Prostate gland (tissue), 2 donors: ENCODE measurements around the gene ZBTB7B. TPM values are rescaled to one million over a fixed set of nuclear protein-coding genes. Genes with fewer than 3 reads are reported as not detected.
A peak's percentile ranks its signal among the peaks of the same experiment; 100 is the strongest.

Experiments used
- DNase-seq: peaks from one replicate; pipeline ENCODE4 v3.0.0-alpha.2; 2019; ENCODE audit warnings: low spot score
- H3K27ac ChIP-seq, 2 donors: fragments of 200-600 bp; sonication (generic); 2 replicates each; pipeline ENCODE4 v1.5.1; 2017 to 2019
- H3K27me3 ChIP-seq: fragments of 200-600 bp; sonication (generic); replicated peaks from 2 replicates; pipeline ENCODE4 v1.5.1; 2019; ENCODE audit not compliant: insufficient read depth
- H3K36me3 ChIP-seq, 2 donors: fragments of 200-600 bp; sonication (generic); 1 replicate in 1 of 2; 2 replicates in 1 of 2; pipeline versions ENCODE4 v1.5.1 to v1.8.1; 2017 to 2019
- H3K4me1 ChIP-seq: fragments of 200-600 bp; sonication (generic); replicated peaks from 2 replicates; pipeline ENCODE4 v1.5.1; 2019
- H3K4me3 ChIP-seq, 2 donors: fragments of 200-600 bp; sonication (generic); 2 replicates each; pipeline ENCODE4 v1.5.1; 2017 to 2019
- H3K9me3 ChIP-seq: fragments of 200-600 bp; sonication (generic); 2 replicates; pipeline ENCODE4 v1.5.1; 2017
- POLR2A ChIP-seq: fragments of 450-650 bp; IDR thresholded peaks from one replicate; pipeline ENCODE4 v1.6.1; 2016; ENCODE audit warnings: antibody characterized with exemption, mild to moderate bottlenecking
- POLR2AphosphoS5 ChIP-seq: sonication (generic); formaldehyde crosslinking; IDR thresholded peaks from one replicate; pipeline ENCODE4 v1.6.1; 2017; ENCODE audit warnings: antibody characterized with exemption
- WGBS: methylation state at CpG from one replicate; pipeline ENCODE4 v1.1.5; 2018; 5-methylcytosine and 5-hydroxymethylcytosine counted together
- intact Hi-C: fragments of 100-400 bp; cut with DNase I; formaldehyde crosslinking; loops from one replicate; pipeline ENCODE4 v1.14.2; 2022
- total RNA-seq, 2 donors: library from RNA; depleted of rRNA; stranded (reverse); fragments of >200 nt; gene quantifications; one replicate each; pipeline ENCODE4 v1.1.0, GENCODE V29; 2016
- TF ChIP-seq, protein P1 (sequence below), 4 experiments: fragments of 200-600 bp in 2 of 4; fragments of 450-650 bp in 2 of 4; sonication (generic) in 2 of 4; IDR thresholded peaks; 1 replicate in 3 of 4; 2 replicates in 1 of 4; pipeline ENCODE4 v1.5.1; 2016 to 2019; ENCODE audit warnings: antibody characterized with exemption in 4 of 4, mild to moderate bottlenecking in 2 of 4, moderate library complexity in 2 of 4

The ZBTB7B gene
- total RNA-seq, 2 donors from 2014 or later, result 60.0 to 103 TPM

DNA sequence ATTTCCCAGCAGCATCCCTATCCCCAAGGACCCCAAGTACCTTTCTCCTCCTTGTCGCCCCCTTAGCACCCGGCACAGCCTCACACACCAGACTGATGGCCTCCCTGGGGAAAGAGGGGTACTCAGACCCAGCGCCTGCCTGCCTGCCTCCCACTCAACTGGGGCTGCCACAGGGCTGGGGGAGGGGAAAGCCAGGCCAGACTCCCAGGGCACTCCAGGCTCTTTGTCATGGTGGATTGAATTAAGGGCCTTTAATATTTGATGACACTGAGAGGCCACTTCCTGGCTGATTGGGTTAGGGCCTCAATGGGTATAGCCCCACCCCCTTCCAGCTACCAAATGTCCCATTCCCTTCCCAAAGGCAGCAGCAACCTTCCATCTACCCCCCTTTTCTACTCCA is 33.9 kb upstream of the ZBTB7B start:
- Histone ChIP-seq H3K36me3 (peaks cover 0 to 14% of the 10 kb centered on the region in 2 donors), H3K9me3 (no peaks in the 10 kb centered on the region), H3K4me1 (peaks cover 14% of the 10 kb centered on the region), H3K27ac (peak overlapping the region; percentile 98 to 99), H3K4me3 (no peak overlapping the region), H3K27me3 (no peaks in the 10 kb centered on the region)
- 92% methylated on average over 3 of the region's 3 CpGs for WGBS
- no peak for DNase-seq
- intact Hi-C loops, result no loop called here
- TF ChIP-seq, protein P1, sequence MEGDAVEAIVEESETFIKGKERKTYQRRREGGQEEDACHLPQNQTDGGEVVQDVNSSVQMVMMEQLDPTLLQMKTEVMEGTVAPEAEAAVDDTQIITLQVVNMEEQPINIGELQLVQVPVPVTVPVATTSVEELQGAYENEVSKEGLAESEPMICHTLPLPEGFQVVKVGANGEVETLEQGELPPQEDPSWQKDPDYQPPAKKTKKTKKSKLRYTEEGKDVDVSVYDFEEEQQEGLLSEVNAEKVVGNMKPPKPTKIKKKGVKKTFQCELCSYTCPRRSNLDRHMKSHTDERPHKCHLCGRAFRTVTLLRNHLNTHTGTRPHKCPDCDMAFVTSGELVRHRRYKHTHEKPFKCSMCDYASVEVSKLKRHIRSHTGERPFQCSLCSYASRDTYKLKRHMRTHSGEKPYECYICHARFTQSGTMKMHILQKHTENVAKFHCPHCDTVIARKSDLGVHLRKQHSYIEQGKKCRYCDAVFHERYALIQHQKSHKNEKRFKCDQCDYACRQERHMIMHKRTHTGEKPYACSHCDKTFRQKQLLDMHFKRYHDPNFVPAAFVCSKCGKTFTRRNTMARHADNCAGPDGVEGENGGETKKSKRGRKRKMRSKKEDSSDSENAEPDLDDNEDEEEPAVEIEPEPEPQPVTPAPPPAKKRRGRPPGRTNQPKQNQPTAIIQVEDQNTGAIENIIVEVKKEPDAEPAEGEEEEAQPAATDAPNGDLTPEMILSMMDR (IDR thresholded peaks at IDR 0.05), result no peak
- TF ChIP-seq POLR2AphosphoS5 (no peak), POLR2A (no peak)

GRCh38 chr1:154969246-154969645 is 33.4 kb upstream of the ZBTB7B start:
- DNase-seq, result no peak
- WGBS, result 42% methylated on average over 5 of the region's 5 CpGs
- intact Hi-C loops, result no loop called here
- TF ChIP-seq, protein P1 (IDR thresholded peaks at IDR 0.05), result no peak
- TF ChIP-seq POLR2A (no peak), POLR2AphosphoS5 (no peak)
- no peaks in the 10 kb centered on the region for H3K9me3 ChIP-seq
- no peaks in the 10 kb centered on the region for H3K27me3 ChIP-seq
- H3K27ac ChIP-seq, result peak overlapping the region; percentile 98 to 99
- H3K4me3 ChIP-seq, result peak overlapping the region in 1 of 2 donors; percentile 33
- peaks cover 0 to 14% of the 10 kb centered on the region in 2 donors for H3K36me3 ChIP-seq
- H3K4me1 ChIP-seq, result peaks cover 14% of the 10 kb centered on the region

GRCh38 chr1:154969860-154970452 is 32.6 kb upstream of the ZBTB7B start:
- no peak for TF ChIP-seq POLR2A
- no peak for TF ChIP-seq POLR2AphosphoS5
- TF ChIP-seq, protein P1 (IDR thresholded peaks at IDR 0.05), result no peak
- H3K27me3 ChIP-seq, result no peaks in the 10 kb centered on the region
- 16% methylated on average over 22 of the region's 22 CpGs for WGBS
- DNase-seq, result no peak
- H3K4me1 ChIP-seq, result peaks cover 14% of the 10 kb centered on the region
- H3K9me3 ChIP-seq, result no peaks in the 10 kb centered on the region
- peaks cover 0 to 13% of the 10 kb centered on the region in 2 donors for H3K36me3 ChIP-seq
- intact Hi-C loops, result no loop called here
- H3K4me3 ChIP-seq, result peak overlapping the region; percentile 6 to 33
- peak overlapping the region; percentile 98 to 99 for H3K27ac ChIP-seq

DNA sequence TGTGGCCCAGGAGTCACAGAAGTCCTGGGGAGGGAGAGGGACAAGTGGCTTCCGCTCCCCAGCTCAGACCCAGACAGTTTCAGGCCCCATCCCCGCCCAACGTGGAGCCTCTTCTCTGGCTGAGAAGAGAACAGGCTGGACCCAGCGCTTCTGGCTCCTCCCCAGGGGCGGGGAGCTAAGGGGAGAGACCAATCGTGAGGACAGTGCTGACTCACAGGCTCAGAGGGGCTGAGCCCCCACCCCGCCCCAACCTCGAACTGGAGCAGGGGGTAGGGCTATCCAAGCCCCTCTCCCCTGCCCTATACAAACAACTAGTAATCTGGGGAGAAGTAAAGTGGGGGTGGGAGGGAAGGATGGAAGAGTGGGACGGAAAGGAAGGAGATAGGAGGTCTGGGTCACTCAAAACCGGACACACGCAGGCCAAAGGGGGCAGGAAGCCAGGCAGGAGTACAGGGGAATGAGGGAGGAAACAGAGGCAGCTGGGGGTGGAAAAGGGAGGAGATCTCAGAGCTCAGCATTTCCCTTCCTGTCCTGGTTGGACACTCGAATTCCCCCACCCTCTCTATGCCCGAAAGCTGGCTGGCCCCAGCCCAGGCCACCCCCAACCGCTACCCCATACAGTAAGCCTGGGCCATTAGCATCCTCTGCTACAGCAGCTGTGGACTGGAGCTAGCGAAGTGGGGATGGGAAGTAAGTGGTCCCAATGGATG is 31.8 kb upstream of the ZBTB7B start, which contains the start of gene SHC1:
Gene SHC1 (minus strand): TSS at position 117 of the 710 bp plus-strand sequence. CDS start 221 bp downstream, outside the sequence.
- WGBS, result 7% methylated on average over 15 of the region's 15 CpGs
- peaks cover 0 to 5% of the 10 kb centered on the region in 2 donors for H3K36me3 ChIP-seq
- H3K27ac ChIP-seq, result peak within 1 kb of the TSS; percentile 98 to 99
- intact Hi-C loops, result no loop called here
- peaks cover 14% of the 10 kb centered on the region for H3K4me1 ChIP-seq
- DNase-seq, result peak; percentile 94
- TF ChIP-seq, protein P1 (IDR thresholded peaks at IDR 0.05), result peak in 1 of 4 experiments; percentile 4
- TF ChIP-seq POLR2AphosphoS5 (peak; percentile 96), POLR2A (peak; percentile 98)
- peak within 1 kb of the TSS; percentile 6 to 33 for H3K4me3 ChIP-seq
- H3K9me3 ChIP-seq, result no peaks in the 10 kb centered on the region
- no peaks in the 10 kb centered on the region for H3K27me3 ChIP-seq
